Tibial nerve (tissue), 4 donors: ENCODE measurements around the gene RGS3.
"Not testable (repeated sequence)": the region's sequence is repeated elsewhere in the genome, so short reads cannot be mapped to it uniquely, and the experiment has no call there.

Source experiments
- EP300 ChIP-seq, 2 donors: sonication (generic); formaldehyde crosslinking; IDR thresholded peaks; one replicate each; pipeline ENCODE4 v1.6.1; 2017; ENCODE audit warnings: antibody characterized with exemption in 2 of 2, mild to moderate bottlenecking in 1 of 2
- POLR2A ChIP-seq, 2 donors: fragments of 450-650 bp; IDR thresholded peaks; one replicate each; pipeline ENCODE4 v1.6.1; 2017; ENCODE audit warnings: antibody characterized with exemption in 2 of 2, mild to moderate bottlenecking in 2 of 2, moderate library complexity in 2 of 2
- TF ChIP-seq, protein P1 (sequence below), 5 experiments: fragments of 200-600 bp in 3 of 5; fragments of 450-650 bp in 2 of 5; sonication (generic) in 3 of 5; IDR thresholded peaks; one replicate each; pipeline ENCODE4 v1.5.1; 2016 to 2019; ENCODE audit warnings: antibody characterized with exemption in 5 of 5, mild to moderate bottlenecking in 3 of 5, moderate library complexity in 2 of 5

DNA sequence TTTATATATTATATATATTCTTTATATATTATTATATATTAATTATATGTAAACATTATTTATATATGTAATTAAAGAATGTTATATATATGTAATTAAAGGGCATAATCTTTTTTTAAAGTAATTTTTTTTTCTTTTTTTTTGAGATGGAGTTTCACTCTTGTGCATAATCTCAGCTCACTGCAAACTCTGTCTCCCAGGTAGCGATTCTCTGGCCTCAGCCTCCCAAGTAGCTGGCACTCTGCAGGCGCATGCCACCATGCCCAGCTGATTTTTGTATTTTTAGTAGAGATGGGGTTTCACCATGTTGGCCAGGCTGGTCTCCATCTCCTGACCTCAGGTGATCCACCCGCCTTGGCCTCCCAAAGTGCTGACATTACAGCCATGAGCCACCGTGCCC is 27.6 kb downstream of the RGS3 start:
- not testable (repeated sequence) for TF ChIP-seq POLR2A, EP300 (IDR thresholded peaks at IDR 0.05)
- TF ChIP-seq, protein P1, sequence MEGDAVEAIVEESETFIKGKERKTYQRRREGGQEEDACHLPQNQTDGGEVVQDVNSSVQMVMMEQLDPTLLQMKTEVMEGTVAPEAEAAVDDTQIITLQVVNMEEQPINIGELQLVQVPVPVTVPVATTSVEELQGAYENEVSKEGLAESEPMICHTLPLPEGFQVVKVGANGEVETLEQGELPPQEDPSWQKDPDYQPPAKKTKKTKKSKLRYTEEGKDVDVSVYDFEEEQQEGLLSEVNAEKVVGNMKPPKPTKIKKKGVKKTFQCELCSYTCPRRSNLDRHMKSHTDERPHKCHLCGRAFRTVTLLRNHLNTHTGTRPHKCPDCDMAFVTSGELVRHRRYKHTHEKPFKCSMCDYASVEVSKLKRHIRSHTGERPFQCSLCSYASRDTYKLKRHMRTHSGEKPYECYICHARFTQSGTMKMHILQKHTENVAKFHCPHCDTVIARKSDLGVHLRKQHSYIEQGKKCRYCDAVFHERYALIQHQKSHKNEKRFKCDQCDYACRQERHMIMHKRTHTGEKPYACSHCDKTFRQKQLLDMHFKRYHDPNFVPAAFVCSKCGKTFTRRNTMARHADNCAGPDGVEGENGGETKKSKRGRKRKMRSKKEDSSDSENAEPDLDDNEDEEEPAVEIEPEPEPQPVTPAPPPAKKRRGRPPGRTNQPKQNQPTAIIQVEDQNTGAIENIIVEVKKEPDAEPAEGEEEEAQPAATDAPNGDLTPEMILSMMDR (IDR thresholded peaks at IDR 0.05) = not testable (repeated sequence)
